Muscle of leg (tissue), 11 donors: ENCODE measurements around the gene PTCH1. TPM values are rescaled to one million over a fixed set of nuclear protein-coding genes. Genes with fewer than 3 reads are reported as not detected.

Experiments
- DNase-seq: peaks from one replicate; pipeline ENCODE4 v3.0.0; 2013
- H3K27ac ChIP-seq: one replicate; pipeline ENCODE4 v1.5.1; 2013; ENCODE audit warnings: mild to moderate bottlenecking, low read length, control low read depth
- H3K27me3 ChIP-seq: one replicate; pipeline ENCODE4 v1.6.1; 2013; ENCODE audit warnings: low read length; ENCODE audit not compliant: control insufficient read depth, insufficient read depth
- H3K36me3 ChIP-seq: one replicate; pipeline ENCODE4 v1.6.1; 2013; ENCODE audit warnings: low read length; ENCODE audit not compliant: control insufficient read depth, insufficient read depth
- H3K4me1 ChIP-seq: one replicate; pipeline ENCODE4 v1.6.1; 2013; ENCODE audit warnings: low read length; ENCODE audit not compliant: control insufficient read depth, insufficient read depth
- H3K4me3 ChIP-seq: one replicate; pipeline ENCODE4 v1.5.1; 2013; ENCODE audit warnings: low read length, control low read depth
- H3K9me3 ChIP-seq: replicated peaks from 2 replicates; pipeline ENCODE4 v1.6.1; 2013; ENCODE audit warnings: low read depth, low read length; ENCODE audit not compliant: control insufficient read depth
- WGBS: methylation state at CpG from one replicate; pipeline ENCODE4 v1.1.5; 2013; ENCODE audit warnings: missing lambda C conversion rate; ENCODE audit not compliant: insufficient coverage; 5-methylcytosine and 5-hydroxymethylcytosine counted together
- polyA plus RNA-seq, 8 donors: library from polyadenylated mRNA; unstranded; fragments of 120-200 nt; gene quantifications; one replicate each; pipeline versions ENCODE4 v1.2.1 to v1.2.3, GENCODE V29; 2013; ENCODE audit warnings: inconsistent platforms in 1 of 8, low replicate concordance in 1 of 8; ENCODE audit not compliant: insufficient read length in 8 of 8, insufficient read depth in 1 of 8
- total RNA-seq: library from RNA; stranded (reverse); fragments of 120-200 nt; gene quantifications from one replicate; pipeline ENCODE4 v1.2.4, GENCODE V29; 2013

Gene PTCH1
- total and polyA plus RNA-seq, 9 donors: 4.2 to 13.1 (median 6.7) TPM

DNA sequence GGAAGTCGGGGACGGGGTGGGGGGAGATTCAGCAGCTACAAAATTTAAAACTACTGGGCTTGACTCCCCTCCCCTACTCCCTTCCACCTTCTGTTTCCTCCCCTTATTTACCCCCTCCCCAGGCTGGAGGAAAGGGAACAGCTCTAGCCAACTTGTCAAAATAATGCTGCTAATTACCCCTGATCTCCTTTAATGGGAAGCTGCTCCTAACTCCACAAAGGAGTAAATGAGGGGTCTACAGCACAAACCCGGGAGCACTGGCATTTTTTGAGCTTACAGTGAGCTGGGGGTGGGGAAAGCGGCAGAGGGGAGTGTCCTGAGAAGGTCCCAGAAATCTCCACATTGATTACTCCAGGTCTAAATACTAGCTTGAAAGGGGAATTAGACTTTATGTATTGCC, 3.1 kb downstream of the PTCH1 start:
- H3K27me3 ChIP-seq: peaks cover 40% of the 10 kb centered on the region
- no peak for DNase-seq
- no CpG with 5 or more reads among the region's 4 CpGs for WGBS

DNA sequence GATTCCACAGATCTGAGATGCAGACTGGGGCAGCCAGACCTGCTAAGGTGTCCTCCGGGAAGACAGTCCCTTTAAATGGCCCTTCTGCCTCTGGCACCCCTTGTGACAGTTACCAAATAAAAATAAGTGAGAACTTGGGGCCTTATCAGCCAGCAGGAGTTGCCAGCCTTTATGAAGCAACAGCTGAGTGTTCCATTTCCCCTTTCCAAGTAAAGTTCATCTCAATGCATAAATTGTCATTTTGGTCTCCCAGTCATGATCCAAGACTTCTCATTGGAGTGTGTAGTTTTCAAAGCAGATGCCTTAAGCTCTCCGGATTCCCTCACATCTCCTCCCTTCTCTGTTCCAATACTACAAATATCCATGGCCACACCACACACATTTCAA, 4.1 kb downstream of the PTCH1 start:
- WGBS: no CpG with 5 or more reads among the region's 2 CpGs
- Histone ChIP-seq H3K4me3 (no peak overlapping the region), H3K27ac (no peak overlapping the region), H3K4me1 (peaks cover 32% of the 10 kb centered on the region), H3K27me3 (peaks cover 36% of the 10 kb centered on the region), H3K9me3 (no peaks in the 10 kb centered on the region), H3K36me3 (no peaks in the 10 kb centered on the region)
- no peak for DNase-seq

More for the DNA sequence above, 3.1 kb downstream of the PTCH1 start:
- no peaks in the 10 kb centered on the region for H3K9me3 ChIP-seq
- H3K4me1 ChIP-seq: peaks cover 32% of the 10 kb centered on the region
- no peak overlapping the region for H3K4me3 ChIP-seq
- H3K36me3 ChIP-seq: no peaks in the 10 kb centered on the region
- H3K27ac ChIP-seq: no peak overlapping the region

DNA sequence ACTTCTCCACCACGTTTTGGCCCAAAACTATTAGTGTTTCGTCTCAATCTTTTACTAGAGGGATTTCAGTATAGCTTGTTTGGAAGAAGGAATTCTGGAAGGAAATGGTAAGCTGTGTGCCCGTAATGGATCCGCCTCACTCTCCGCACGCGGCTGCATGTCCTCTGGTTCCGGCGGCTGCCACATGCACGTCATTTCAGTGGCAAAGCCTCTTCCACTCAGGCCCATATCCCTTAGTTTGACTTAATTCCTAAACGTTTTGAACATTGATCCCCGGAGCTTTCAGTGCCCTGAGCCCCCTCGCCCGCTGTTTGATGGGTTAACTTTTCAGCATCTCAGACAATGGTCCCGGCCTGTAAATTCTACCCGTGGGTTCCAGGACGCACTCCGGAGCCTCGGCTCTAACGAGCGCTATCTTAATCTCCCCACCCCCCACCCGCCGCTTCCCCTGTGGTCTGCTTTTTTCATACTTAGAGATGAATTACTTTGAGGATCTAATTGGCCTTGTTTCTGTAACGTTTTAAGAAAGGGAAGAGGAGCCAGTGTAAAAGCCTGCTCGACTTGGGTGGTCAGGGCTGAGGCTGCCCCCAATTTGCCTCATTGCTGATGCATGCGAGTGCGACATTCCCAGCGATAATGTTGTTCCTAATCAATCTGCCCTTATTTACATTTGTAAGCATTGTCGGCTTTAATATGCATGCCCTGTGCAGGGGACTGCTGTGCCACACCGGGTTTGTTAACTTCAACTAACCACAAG, 4.6 kb downstream of the PTCH1 start:
- 17% methylated on average over 15 of the region's 30 CpGs for WGBS
- Histone ChIP-seq H3K9me3 (no peaks in the 10 kb centered on the region), H3K4me1 (peaks cover 27% of the 10 kb centered on the region), H3K27me3 (peaks cover 31% of the 10 kb centered on the region), H3K27ac (peak overlapping the region; percentile 95), H3K4me3 (peak overlapping the region; percentile 88), H3K36me3 (no peaks in the 10 kb centered on the region)
- DNase-seq: peak; percentile 49

DNA sequence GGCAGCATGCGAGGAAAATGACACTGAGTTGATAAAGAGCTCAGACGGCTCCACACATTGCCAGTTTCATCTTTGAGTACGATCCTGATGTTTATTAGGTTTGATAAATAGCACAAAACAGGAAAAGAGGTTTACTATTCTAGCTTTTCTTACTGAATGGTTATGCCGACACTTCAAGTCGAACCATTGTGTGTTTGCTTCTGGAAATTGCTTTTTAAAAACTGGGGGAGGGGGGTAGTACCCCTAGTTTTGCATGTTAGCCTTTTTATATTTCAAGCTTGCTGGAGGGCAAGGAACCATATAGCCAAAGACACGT, 5.2 kb downstream of the PTCH1 start:
- peaks cover 26% of the 10 kb centered on the region for H3K27me3 ChIP-seq

DNA sequence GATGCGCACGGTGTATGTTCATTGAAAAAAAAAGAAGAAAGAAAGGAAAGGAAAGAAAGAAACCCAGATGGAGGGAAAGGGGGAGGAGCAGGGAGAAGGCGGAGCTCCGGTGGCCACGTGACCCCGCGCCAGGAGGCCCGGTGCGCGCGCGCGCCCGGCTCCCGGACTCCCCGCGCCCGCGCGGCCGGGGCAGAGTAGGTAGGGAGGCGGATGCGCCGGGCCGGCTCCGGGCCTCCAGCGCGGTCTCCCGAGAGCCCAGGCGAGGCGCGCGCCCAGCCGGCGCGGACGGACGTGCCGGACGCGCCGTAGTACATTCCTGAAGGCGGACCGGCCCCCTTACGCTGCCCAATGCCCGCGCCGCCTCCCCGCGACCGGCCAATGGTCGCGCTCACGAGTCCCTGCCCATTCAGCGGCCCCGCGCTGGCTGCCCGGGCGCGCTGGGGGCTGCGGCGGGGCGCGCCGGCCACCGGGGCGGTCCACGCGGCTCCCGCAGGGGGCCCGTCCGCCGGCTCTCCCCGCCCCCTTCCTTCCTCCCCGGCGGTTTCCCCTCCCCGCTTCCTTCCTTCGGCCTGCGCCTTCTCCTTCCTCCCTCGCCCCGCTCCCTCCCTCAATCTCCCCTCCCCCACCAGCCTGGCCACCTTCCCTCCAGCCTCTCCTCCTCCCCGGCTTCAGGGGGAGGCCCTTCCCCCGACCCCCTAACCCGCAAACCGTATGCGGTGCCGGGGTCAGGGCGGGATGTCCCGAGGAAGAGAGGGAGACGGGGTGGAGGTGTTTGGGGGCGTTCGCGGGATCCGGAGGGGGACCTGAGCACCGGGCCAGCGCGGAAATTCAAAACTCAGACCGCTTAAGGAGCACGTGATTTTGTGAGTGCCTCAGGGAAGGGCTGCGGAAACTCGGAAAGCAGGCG, 5.8 kb downstream of the PTCH1 start:
- under 1% methylated on average over 91 of the region's 102 CpGs for WGBS

More for the DNA sequence above, 5.2 kb downstream of the PTCH1 start:
- Histone ChIP-seq H3K4me3 (peak overlapping the region; percentile 88), H3K36me3 (no peaks in the 10 kb centered on the region), H3K9me3 (no peaks in the 10 kb centered on the region), H3K27ac (peak overlapping the region; percentile 95), H3K4me1 (peaks cover 25% of the 10 kb centered on the region)
- 0% methylated on average over 1 of the region's 6 CpGs for WGBS
- no peak for DNase-seq

DNA sequence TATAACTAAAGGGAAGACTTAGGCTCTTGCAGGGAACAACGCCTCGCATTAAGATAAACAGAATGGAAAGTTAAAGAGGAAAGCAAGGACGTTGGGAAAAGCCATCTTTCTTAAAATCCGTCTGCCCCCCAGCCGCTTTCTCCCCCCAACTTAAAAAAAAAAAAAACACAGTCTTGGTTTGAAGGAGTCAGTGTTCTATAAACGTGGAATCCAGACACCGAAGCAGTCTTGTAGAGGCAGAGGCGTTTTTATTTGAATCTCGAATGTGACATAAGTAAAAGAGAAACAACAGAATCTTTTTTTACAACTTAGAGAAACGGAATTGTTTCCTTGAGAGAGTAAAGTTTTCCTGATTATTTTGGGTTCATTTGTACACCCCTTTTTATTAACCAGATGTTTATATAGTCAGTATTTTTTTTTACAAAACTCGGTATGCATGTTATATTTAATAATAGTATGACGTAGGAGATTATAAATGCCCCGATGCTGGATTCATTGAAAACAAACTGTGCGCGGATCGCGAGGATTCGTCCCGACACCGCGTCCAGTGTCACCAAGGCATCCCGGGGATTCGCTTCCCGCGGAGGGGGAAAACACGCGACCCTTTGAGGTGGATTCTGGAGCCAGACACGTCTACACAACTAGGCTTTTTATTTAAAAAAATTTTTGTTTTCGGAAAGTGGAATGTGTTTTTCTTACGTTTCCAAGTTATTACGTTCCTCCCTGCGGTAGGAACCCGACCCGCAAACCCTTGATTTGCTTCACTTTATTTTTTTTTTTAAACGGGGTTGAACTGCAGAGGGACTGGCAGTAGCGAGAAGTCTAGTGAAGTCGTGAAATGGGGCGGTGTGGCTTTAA, 6.7 kb downstream of the PTCH1 start:
- peaks cover 20% of the 10 kb centered on the region for H3K4me1 ChIP-seq
- H3K4me3 ChIP-seq: peak overlapping the region; percentile 58
- no peaks in the 10 kb centered on the region for H3K9me3 ChIP-seq
- peak overlapping the region; percentile 82 for H3K27ac ChIP-seq
- DNase-seq: peak; percentile 59
- peaks cover 20% of the 10 kb centered on the region for H3K27me3 ChIP-seq
- H3K36me3 ChIP-seq: no peaks in the 10 kb centered on the region
- 0% methylated on average over 13 of the region's 38 CpGs for WGBS

More for the DNA sequence above, 5.8 kb downstream of the PTCH1 start:
- DNase-seq: peak; percentile 97
- H3K4me1 ChIP-seq: peaks cover 25% of the 10 kb centered on the region
- peak overlapping the region; percentile 88 for H3K4me3 ChIP-seq
- H3K9me3 ChIP-seq: no peaks in the 10 kb centered on the region
- H3K27ac ChIP-seq: peak overlapping the region; percentile 95
- no peaks in the 10 kb centered on the region for H3K36me3 ChIP-seq
- peaks cover 26% of the 10 kb centered on the region for H3K27me3 ChIP-seq

DNA sequence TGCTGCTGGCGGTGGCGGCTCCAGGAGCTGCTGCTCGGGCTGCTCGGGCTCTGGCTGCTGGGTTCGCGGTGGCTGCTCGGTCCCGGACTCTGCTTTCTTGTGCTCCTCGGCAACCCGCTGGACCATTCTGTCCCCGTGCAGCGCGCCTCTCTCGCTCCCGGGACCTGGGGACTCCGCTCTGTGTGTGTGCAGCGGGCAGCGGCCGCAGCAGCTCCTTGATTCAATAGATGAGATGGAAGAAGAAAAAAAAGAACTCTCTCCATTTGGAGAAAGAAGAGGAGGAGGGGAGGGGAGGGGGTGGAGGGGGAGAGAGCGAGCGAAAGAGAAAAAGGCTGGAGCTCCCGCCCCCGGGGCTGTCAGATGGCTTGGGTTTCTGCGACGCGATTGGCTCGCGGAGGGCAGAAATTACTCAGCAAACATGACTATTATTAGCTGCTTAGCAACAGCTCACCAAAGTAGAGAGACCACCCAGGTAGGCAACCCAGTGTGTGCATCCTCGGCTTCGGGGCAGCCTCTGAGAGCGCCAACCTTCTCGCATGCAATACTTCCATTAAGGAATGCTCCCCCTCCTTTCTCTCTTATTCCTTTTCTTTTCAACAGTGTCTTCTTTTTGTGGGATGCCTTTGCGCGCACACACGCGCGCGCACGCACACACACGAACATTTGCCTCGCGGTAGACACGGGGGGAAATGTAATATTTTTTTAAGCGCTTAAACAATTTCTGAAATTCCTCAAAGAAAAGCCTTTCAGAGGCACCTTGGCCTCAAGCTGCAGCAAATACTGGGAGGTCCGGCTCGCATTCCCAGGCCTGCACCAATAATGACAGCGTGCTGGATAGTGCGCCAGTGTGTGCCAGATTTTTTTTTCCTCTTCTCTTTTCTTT, 7.6 kb downstream of the PTCH1 start:
- no peaks in the 10 kb centered on the region for H3K36me3 ChIP-seq
- H3K4me1 ChIP-seq: peaks cover 26% of the 10 kb centered on the region
- peak overlapping the region; percentile 58 for H3K4me3 ChIP-seq
- H3K9me3 ChIP-seq: no peaks in the 10 kb centered on the region
- peak; percentile 99 for DNase-seq
- H3K27ac ChIP-seq: peak overlapping the region; percentile 94
- WGBS: 0% methylated on average over 30 of the region's 48 CpGs
- peaks cover 20% of the 10 kb centered on the region for H3K27me3 ChIP-seq

DNA sequence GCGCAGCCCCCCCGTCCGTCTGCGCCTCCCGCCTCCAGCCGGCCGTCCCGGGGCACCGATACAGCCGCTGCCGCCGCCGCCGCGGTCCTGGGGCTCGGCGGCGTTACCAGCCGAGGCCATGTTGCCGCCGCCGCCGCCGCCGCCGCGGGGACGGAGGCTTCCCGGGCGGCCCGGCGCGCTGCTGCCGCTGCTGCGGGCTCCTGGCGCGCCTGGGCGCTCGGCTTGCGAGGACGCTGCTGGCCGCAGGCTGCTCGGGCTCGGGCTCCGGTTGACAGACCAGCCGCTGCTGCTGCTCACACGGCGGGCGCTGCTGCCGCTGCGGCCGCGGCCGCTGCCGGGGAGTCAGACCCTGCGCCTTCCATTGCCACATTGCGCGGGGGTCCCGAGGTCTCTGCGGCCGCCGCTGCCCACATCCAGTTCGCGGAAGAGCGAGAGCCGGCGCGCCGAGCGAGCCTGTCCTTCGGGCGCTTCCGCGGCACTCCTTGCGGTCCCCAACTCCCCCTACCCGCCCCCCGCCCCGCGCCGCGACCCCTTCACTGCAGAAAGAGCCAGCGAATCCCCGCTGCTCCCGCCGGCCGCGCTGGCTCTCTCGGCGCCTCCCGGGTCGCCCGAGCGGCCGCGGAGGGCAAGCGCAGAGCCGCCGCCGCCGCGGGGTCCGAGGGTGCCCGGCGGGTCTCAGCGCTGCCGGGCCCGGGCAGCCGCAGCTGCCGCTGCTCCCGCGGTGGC, 8.4 kb downstream of the PTCH1 start:
- peaks cover 15% of the 10 kb centered on the region for H3K27me3 ChIP-seq
- WGBS: under 1% methylated on average over 110 of the region's 111 CpGs
- no peak for DNase-seq
- H3K4me3 ChIP-seq: peak overlapping the region; percentile 86
- H3K4me1 ChIP-seq: peaks cover 28% of the 10 kb centered on the region
- peak overlapping the region; percentile 94 for H3K27ac ChIP-seq
- no peaks in the 10 kb centered on the region for H3K36me3 ChIP-seq
- no peaks in the 10 kb centered on the region for H3K9me3 ChIP-seq
